KOPT-K1 (cell line): ENCODE data around the gene PDCD4.
"Not testable (repeated sequence)": the region's sequence is repeated elsewhere in the genome, so short reads cannot be mapped to it uniquely, and the experiment has no call there.

Source experiments
- H3K27ac ChIP-seq: fragments of 200-600 bp; sonication (generic); 2 replicates; pipeline ENCODE4 v1.5.1; 2016; ENCODE audit warnings: antibody characterized with exemption, mild to moderate bottlenecking, low read depth, low read length; ENCODE audit not compliant: poor library complexity, severe bottlenecking
- H3K36me3 ChIP-seq: fragments of 200-600 bp; sonication (generic); 2 replicates; pipeline ENCODE4 v1.5.1; 2017; ENCODE audit warnings: antibody characterized with exemption, mild to moderate bottlenecking, low read length, moderate library complexity; ENCODE audit not compliant: insufficient read depth
- H3K9me3 ChIP-seq: fragments of 200-600 bp; sonication (generic); 2 replicates; pipeline ENCODE4 v1.5.1; 2017; ENCODE audit warnings: antibody characterized with exemption, low read length, mild to moderate bottlenecking; ENCODE audit not compliant: insufficient read depth, poor library complexity, severe bottlenecking

The PDCD4 gene

DNA sequence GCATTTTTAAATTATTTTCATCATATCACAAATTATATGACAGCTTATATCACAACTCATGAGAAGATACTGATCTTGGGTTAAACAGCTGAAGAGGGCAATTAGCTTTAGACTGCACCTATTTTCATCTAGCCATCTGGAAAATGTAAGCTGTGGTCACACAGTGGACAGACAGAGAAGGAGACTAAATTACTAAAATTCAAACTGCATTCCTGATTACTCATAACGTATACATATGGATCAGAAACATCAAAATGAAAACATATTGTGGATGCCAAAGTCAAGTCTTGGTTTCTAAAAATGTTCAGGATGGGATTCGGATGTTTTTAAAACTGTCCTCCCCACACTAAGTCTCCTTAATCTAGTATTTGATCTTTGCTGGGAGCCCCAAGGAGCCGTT lies 40.6 kb downstream of the PDCD4 start:
- Histone ChIP-seq H3K27ac (no peak overlapping the region), H3K9me3 (no peaks in the 10 kb centered on the region), H3K36me3 (no peaks in the 10 kb centered on the region)

DNA sequence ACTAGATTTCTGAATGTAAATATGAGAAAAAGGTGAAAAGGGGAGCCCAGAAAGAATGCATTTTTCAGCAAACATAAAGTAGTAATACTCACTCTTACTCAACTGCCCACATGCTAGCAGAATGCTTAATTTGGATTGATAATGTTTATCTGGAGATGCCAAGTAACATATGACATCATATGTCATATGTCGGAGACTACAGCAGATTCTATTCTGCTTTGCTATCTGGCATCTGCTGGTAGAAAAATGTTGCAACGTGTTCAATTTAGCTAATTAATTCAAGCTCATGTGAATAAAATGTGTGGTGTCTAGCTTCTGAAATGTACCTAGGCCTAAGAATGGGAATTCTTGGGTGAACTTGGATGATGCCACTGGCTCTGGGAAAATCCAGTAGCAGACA lies 42.7 kb downstream of the PDCD4 start:
- no peaks in the 10 kb centered on the region for H3K36me3 ChIP-seq
- H3K9me3 ChIP-seq = no peaks in the 10 kb centered on the region
- no peak overlapping the region for H3K27ac ChIP-seq

DNA sequence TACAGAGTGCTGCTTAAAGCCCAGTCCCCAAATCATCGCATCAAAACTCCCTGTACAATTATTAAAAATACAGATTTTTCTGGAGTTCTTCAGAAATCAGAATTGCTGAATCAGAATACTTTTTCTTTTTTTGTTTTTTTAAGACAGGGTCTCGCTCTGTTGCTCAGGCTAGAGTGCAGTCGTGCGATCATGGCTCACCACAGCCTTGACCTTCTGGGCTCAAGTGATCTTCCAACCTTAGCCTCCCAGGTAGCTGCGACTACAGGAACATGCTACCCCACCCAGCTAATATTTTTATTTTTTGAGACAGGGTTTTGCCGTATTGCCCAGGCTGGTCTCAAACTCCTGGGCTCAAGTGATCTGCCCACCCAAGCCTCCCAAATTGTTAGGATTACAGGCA lies 43.3 kb downstream of the PDCD4 start:
- Histone ChIP-seq H3K36me3 (no peaks in the 10 kb centered on the region), H3K9me3 (no peaks in the 10 kb centered on the region), H3K27ac (no peak overlapping the region)

- not testable (repeated sequence) for H3K36me3 ChIP-seq, H3K27ac ChIP-seq
Measured at GRCh38 chr10:110915600-110915999, 43.9 kb downstream of the PDCD4 start.

DNA sequence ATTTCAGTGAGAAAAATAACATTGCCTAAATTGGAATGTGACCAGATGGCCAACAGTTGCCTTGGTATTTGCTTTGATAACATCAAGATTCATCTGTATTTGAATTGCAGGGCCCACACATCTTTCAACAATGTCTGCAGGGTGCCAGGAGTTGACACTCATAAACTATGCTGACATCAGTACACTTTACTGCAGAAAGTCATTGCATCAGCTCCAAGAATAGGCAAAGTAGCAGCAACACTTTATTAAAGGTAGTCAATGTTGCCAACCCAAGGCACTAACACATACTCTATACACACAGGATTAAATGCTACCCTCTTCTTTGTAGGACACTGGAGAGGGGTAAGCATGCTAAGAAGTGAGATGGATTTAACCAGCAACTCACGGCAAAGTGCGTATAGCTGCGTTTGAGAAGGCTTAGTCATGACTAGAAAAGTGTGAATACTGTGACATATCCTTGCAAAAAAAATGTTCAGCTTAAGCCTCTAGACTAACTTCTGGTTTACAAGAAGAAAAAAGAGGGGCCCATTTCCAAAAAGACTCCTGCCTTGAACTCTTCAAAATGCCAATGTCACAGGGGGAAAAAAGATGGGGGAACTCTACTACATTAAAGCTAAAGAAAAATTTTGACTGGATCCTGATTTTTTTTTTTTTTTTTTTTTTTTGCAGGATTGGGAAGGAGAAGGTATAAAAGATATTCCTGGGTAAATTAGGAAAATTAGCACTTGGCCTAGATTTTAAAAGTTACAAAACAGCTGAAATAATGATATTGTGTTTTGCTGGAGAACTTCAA lies 45.0 kb downstream of the PDCD4 start:
- H3K9me3 ChIP-seq = no peaks in the 10 kb centered on the region
- no peak overlapping the region for H3K27ac ChIP-seq
- no peaks in the 10 kb centered on the region for H3K36me3 ChIP-seq

More at GRCh38 chr10:110915600-110915999, 43.9 kb downstream of the PDCD4 start:
- not testable (repeated sequence) for H3K9me3 ChIP-seq

DNA sequence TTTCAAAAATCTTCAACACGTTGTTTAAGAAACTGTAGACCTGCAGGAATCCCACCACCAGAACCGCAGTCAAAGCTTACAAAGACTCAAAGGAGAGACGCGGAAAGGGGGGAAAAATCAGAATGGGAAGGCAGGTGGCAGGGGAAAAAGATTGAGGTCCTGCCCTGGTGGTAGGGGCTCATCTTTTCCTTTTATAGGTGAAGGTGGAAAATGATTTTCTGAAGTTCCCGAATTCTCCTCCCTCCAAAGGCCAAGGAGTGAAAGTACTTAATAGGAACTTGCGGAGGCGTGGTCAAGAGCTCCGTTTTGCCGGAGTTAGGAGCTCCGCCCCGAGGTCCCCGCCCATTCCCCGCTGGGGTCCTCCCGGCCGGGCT lies 46.5 kb downstream of the PDCD4 start:
- H3K27ac ChIP-seq = peak overlapping the region; percentile 91
- H3K36me3 ChIP-seq = no peaks in the 10 kb centered on the region
- H3K9me3 ChIP-seq = no peaks in the 10 kb centered on the region

DNA sequence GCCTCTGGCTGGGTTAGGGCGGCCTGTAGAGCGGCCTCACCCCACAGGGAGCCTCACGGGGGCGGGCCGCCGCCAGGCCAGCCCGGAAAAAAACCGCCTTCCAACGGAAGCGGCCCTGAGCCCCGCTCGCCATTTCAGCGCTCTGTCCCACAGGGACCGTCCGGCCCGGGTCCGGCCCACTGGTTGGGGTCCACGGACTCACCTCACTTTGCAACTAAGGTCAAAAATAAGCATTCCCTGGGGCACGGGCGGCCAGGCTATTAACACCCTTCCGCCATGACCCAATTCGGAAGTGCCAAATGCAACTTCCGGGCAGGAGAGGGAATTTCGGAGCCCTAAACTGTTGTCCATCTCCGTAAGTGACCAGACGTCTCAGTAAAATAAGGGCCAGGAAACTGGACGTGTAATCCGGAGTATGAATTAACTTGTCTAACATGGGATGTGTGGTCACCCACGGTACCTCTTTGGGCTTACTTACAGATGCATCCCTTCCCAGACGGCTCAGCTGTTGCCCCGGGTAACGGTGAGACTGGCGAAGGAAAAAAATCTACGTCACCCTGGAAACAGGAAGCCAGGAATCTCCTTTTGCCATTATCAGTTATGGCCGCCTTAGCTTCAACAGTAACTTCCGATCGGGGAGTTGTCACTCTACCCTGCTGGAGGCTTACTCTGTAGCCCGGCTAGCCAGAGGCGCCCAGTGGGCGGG lies 47.1 kb downstream of the PDCD4 start, which contains the start of gene BBIP1:
TSS of gene BBIP1 (minus strand) at position 538 of the 706 bp plus-strand sequence. CDS start 1,023 bp downstream, outside the sequence.
- H3K27ac ChIP-seq = peak within 1 kb of the TSS; percentile 91
- no peaks in the 10 kb centered on the region for H3K9me3 ChIP-seq
- H3K36me3 ChIP-seq = no peaks in the 10 kb centered on the region

GRCh38 chr10:110919349-110919931 lies 47.7 kb downstream of the PDCD4 start, which contains the start of gene SHOC2:
Gene SHOC2, plus strand, starts transcription at chr10:110919604. Its CDS starts 44,755 bp downstream, at chr10:110964359.
- H3K9me3 ChIP-seq = no peaks in the 10 kb centered on the region
- H3K36me3 ChIP-seq = no peaks in the 10 kb centered on the region
- peak within 1 kb of the TSS; percentile 91 for H3K27ac ChIP-seq

DNA sequence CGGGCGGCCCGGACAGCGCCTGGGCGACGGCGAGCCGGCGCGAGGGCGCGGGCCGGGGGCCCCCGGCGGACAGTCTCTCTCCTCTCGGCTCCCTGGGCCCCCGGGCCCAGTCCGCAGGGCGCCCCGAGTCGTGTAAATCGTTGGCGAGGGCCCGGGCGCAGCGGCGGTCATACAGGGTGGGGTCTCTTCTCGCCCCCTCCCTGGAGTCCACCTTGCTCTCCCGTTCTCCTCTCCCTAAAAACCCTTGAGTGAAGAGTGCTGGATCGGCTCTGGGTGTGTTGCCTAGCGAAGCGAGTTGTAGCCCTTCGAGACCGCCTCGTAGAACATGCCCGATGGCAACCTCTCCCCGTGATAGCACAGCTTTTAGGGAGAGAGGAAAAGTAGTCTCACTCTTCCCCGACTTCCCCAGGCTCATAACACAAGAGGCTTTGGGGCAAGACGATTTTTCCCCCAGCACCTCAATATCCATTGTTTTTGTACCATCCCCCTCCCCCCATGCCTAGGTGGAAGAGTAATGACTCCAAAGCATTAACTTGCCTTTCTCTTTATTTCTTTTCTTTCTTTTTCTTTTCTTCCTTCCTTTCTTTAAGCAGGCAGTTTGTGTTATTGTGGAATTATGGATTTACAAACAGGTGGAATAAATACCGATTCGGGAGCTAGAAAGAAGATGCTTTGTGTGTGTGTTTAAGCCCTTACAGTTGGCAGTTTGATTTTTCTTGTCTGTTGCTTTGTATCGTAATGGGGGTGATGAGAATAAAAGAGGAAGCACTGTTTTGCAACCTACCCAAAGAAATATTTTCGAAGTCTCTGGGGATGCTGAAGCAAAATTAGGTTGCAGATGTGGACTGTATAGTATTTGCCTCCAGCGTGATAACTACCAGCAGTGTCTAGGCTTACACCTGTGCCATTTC lies 48.5 kb downstream of the PDCD4 start:
- Histone ChIP-seq H3K9me3 (no peaks in the 10 kb centered on the region), H3K27ac (peak overlapping the region; percentile 67)

DNA sequence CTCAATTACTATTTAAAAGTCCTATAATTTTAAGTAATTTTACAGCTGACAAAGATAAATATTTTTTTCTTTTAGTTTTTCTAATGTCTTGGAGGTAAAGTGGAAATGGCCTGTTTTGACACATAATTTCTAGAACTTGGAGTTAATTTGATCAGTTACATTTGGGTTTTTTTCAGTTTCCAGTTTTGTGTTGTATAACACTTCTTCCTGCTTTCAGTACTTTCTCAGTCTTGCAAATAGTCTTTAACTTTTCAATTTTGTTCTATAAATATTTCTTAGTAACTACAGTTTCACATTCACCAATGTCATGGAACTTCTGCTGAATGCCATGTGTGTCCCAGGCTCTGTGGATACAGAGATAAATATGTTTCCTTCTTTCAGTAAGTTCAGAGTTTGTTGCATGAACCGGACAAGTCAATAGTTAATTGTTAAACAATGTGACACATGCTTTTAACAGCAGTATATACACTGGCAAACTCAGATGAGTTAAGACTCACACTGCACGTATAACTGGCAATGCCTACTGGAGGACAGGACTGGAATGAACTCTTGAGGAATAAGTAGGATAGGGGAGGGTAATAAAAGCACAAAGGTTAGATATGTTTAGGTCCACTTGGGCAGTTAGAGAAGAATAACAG lies 52.2 kb downstream of the PDCD4 start:
- Histone ChIP-seq H3K36me3 (no peaks in the 10 kb centered on the region), H3K27ac (no peak overlapping the region), H3K9me3 (no peaks in the 10 kb centered on the region)

More for the DNA sequence above, 48.5 kb downstream of the PDCD4 start:
- H3K36me3 ChIP-seq = no peaks in the 10 kb centered on the region

DNA sequence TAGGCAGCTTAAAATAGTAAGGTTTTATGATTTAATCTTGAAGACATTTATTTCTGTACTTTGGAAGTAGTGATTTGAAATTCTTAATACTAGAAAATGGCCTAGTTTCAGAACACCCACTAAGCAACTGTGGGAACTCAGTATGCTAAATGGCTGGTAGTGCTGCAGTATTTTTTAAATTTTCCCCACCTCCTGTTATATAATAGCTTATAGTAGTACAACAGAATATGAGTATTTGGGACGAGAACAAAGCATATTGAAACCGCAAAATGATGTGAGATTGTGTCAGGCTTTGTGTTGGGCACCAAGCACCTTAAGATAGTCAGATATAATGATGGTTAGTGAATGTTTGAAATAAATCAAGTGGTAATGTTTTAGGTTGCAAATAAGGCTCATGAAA lies 55.7 kb downstream of the PDCD4 start:
- Histone ChIP-seq H3K36me3 (no peaks in the 10 kb centered on the region), H3K27ac (no peak overlapping the region), H3K9me3 (no peaks in the 10 kb centered on the region)

- Histone ChIP-seq H3K36me3 (0 out of 2 replicates have a peak, but pooled peaks cover 3% of the 10 kb centered on the region), H3K9me3 (no peaks in the 10 kb centered on the region), H3K27ac (no peak overlapping the region)
Measured at GRCh38 chr10:110931769-110932381, 60.1 kb downstream of the PDCD4 start.

- no peak overlapping the region for H3K27ac ChIP-seq
- peaks cover 7% of the 10 kb centered on the region; the same call in 1 of the 2 replicates for H3K36me3 ChIP-seq
Measured at GRCh38 chr10:110932505-110933180, 60.9 kb downstream of the PDCD4 start.

More at GRCh38 chr10:110932505-110933180, 60.9 kb downstream of the PDCD4 start:
- no peaks in the 10 kb centered on the region for H3K9me3 ChIP-seq
